Osteocyte (in vitro differentiated cells): ENCODE data around the gene NIM1K. TPM values are rescaled to one million over a fixed set of nuclear protein-coding genes. Genes with fewer than 3 reads are reported as not detected.

ENCODE experiments used
- DNase-seq: peaks from one replicate; pipeline ENCODE4 v3.0.0; 2021; ENCODE audit warnings: mixed read lengths; ENCODE audit not compliant: unreplicated experiment; ENCODE audit errors: extremely low spot score
- H3K27ac Mint-ChIP-seq: one replicate; pipeline ENCODE4 v1.8.0; 2021; ENCODE audit warnings: mild to moderate bottlenecking, mixed read lengths; ENCODE audit not compliant: unreplicated experiment
- H3K27me3 Mint-ChIP-seq: one replicate; pipeline ENCODE4 v1.8.0; 2021; ENCODE audit warnings: mixed read lengths; ENCODE audit not compliant: unreplicated experiment
- H3K36me3 Mint-ChIP-seq: one replicate; pipeline ENCODE4 v1.8.0; 2021; ENCODE audit warnings: mixed read lengths; ENCODE audit not compliant: unreplicated experiment
- H3K4me1 Mint-ChIP-seq: one replicate; pipeline ENCODE4 v1.8.0; 2021; ENCODE audit warnings: mixed read lengths; ENCODE audit not compliant: unreplicated experiment
- H3K4me3 Mint-ChIP-seq: one replicate; pipeline ENCODE4 v1.8.0; 2021; ENCODE audit warnings: mild to moderate bottlenecking, moderate library complexity, mixed read lengths; ENCODE audit not compliant: unreplicated experiment
- H3K9me3 Mint-ChIP-seq: one replicate; pipeline ENCODE4 v1.8.0; 2021; ENCODE audit warnings: mixed read lengths; ENCODE audit not compliant: unreplicated experiment
- CTCF ChIP-seq: fragments of 200-600 bp; sonication (generic); IDR thresholded peaks from 2 replicates; pipeline ENCODE4 v1.5.0; 2021; ENCODE audit warnings: antibody characterized with exemption, mild to moderate bottlenecking, moderate library complexity
- total RNA-seq: library from RNA; stranded (reverse); gene quantifications from 2 replicates; pipeline ENCODE4 v1.2.1, GENCODE V29; 2021

Gene NIM1K
- total RNA-seq, 1 donor from 2014 or later, result 0.43 TPM

DNA sequence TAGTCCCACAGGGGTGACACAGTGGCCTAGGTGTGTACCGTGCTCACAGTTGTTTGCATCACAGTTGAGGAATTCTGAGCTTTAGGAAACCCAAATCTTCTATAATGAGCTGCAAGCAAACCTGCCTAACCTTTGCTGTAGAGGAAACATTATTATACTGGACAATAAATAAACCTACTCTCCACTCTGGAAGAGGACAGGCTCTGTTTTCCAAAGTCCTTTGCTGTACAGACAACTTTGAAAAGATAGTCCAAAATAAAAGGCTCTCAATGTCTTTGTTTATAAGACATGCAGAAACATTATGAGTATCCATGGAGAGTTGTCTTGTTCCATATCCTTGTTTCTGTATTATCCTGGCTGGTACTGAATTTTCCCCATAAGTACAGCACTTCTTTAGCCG lies 42.0 kb upstream of the NIM1K start:
- Mint-ChIP-seq H3K4me1 (no peaks in the 10 kb centered on the region), H3K4me3 (no peak overlapping the region), H3K27ac (no peak overlapping the region), H3K9me3 (no peaks in the 10 kb centered on the region), H3K27me3 (no peaks in the 10 kb centered on the region), H3K36me3 (peaks cover 10% of the 10 kb centered on the region)
- TF ChIP-seq CTCF, result no peak
- DNase-seq, result peak; percentile 5

- Mint-ChIP-seq H3K36me3 (peaks cover 10% of the 10 kb centered on the region), H3K27ac (no peak overlapping the region), H3K4me3 (no peak overlapping the region), H3K27me3 (no peaks in the 10 kb centered on the region), H3K4me1 (no peaks in the 10 kb centered on the region), H3K9me3 (no peaks in the 10 kb centered on the region)
- no peak for TF ChIP-seq CTCF
- DNase-seq, result no peak
Measured at GRCh38 chr5:43150748-43151147, 41.3 kb upstream of the NIM1K start.

GRCh38 chr5:43152946-43153345 lies 39.1 kb upstream of the NIM1K start:
- Mint-ChIP-seq H3K4me3 (no peak overlapping the region), H3K4me1 (no peaks in the 10 kb centered on the region), H3K27me3 (no peaks in the 10 kb centered on the region), H3K27ac (no peak overlapping the region), H3K9me3 (no peaks in the 10 kb centered on the region), H3K36me3 (peaks cover 10% of the 10 kb centered on the region)
- no peak for TF ChIP-seq CTCF
- DNase-seq, result no peak

GRCh38 chr5:43154469-43154868 lies 37.6 kb upstream of the NIM1K start:
- no peak overlapping the region for H3K4me3 Mint-ChIP-seq
- no peaks in the 10 kb centered on the region for H3K9me3 Mint-ChIP-seq
- TF ChIP-seq CTCF, result no peak
- peaks cover 13% of the 10 kb centered on the region for H3K36me3 Mint-ChIP-seq
- no peaks in the 10 kb centered on the region for H3K27me3 Mint-ChIP-seq
- no peak overlapping the region for H3K27ac Mint-ChIP-seq
- DNase-seq, result no peak
- no peaks in the 10 kb centered on the region for H3K4me1 Mint-ChIP-seq

- Mint-ChIP-seq H3K4me3 (no peak overlapping the region), H3K9me3 (no peaks in the 10 kb centered on the region), H3K4me1 (no peaks in the 10 kb centered on the region), H3K36me3 (peaks cover 12% of the 10 kb centered on the region), H3K27ac (no peak overlapping the region), H3K27me3 (no peaks in the 10 kb centered on the region)
- TF ChIP-seq CTCF, result no peak
- DNase-seq, result no peak
Measured at GRCh38 chr5:43155394-43156096, 36.5 kb upstream of the NIM1K start.
